ENCODE measurements around the gene BMAL1.
"Not testable (repeated sequence)": the region's sequence is repeated elsewhere in the genome, so short reads cannot be mapped to it uniquely, and the experiment has no call there.

The BMAL1 gene

DNA sequence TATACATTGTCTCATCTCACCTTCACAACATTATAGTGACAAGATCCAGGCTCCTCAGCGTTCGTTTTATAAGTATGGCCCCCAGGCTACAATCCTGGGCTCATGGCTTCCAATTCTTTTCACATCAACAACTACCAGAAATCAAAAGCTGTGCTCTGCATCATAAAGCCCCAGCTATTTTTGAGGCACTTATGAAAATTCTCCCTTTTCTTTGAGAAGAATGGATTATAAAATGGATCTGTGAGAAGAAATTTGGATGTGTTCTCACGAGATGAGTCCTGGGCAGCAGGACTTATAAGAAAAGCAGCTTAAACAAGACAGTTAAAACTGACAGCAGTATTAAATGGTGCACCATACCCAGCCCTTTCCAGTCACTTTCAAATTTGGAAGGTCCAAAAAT lies 105.2 kb downstream of the BMAL1 start:
- DNase-seq (ENCODE audit: low spot score), result no peak

DNA sequence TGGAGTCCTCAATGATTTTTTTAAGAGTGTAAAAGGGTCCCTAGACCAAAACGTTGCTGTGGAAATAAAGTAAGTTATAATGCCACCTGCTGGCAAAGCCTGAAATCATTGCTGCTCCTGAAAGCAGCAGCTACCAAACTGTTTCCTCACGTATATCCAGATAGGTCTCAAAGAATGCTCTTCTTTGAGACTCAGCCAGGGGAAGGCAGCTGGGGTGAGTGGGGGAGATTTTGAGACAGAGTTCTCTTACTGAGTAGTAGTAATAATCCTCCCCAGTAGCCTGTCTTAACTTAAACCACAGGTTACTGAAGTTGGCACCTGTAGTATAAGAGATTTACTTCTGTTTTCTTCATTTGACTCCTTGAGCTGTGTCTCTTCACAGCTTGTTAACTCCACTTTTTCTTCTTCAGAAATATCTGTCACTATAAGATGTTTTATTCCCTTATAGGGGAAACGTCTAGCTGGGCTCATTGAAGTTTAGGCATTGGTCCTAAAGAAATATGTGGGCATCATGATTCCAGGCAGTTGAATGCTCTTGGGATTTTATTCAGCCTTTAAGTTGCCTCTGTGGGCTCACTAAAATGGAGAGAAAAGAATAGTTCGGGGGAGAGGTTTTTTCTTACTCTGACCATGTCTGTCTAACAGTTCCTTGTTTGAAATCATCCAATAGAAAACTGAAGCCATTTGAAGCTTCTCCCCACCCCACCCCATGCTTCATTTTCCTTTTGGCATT lies 107.5 kb downstream of the BMAL1 start:
- peak; percentile 38 for DNase-seq (ENCODE audit: low spot score)

DNA sequence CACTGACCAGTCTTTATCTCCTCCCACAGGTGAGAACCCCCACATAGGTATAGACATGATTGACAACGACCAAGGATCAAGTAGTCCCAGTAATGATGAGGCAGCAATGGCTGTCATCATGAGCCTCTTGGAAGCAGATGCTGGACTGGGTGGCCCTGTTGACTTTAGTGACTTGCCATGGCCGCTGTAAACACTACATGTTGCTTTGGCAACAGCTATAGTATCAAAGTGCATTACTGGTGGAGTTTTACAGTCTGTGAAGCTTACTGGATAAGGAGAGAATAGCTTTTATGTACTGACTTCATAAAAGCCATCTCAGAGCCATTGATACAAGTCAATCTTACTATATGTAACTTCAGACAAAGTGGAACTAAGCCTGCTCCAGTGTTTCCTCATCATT lies 109.0 kb downstream of the BMAL1 start:
- no peak for DNase-seq (ENCODE audit: low spot score)

DNA sequence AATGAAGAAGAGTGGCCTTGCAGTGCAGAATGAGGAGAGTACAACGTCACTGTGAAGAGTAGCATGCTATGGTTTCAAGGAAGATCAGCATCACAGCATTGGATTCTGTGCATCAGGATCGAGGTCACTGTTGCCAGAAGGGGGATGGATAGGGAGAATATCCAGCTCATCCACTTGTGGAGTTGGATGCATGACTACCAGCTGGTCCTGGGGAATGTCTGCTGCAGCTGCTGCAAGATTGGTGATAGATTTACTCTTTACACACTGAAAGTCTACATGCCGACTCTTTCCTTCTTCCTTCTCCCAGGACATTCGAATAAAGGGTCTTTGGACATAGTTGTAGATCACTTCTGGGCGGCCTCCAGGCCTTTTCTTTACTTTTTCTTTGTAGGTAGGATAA lies 111.2 kb downstream of the BMAL1 start:
- no peak for DNase-seq (ENCODE audit: low spot score)

DNA sequence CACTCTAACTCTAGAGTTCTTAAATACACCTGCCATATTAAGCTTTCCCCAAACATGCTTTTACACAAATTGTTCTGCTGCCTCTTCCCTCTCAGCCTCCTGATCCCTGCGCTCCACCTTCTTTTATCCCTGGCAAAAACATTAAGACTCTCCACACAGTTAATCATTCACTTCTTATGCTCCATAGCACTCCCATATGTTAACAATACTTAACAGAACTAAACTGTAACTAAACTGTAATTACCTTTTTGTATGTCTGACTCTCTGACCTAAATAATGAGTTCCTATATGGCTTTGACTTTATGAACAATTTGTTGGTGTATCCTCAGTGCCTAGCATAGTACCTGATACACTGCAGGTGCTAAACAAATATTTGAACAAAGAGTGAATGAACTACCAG lies 113.6 kb downstream of the BMAL1 start:
- no peak for DNase-seq (ENCODE audit: low spot score)

DNA sequence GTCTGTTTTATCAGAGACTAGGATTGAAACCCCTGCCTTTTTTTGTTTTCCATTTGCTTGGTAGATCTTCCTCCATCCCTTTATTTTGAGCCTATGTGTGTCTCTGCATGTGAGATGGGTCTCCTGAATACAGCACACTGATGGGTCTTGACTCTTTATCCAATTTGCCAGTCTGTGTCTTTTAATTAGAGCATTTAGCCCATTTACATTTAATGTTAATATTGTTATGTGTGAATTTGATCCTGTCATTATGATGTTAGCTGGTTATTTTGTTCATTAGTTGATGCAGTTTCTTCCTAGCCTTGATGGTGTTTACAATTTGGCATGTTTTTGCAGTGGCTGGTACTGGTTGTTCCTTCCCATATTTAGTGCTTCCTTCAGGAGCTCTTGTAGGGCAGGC lies 120.7 kb downstream of the BMAL1 start:
- DNase-seq (ENCODE audit: low spot score), result not testable (repeated sequence)

DNA sequence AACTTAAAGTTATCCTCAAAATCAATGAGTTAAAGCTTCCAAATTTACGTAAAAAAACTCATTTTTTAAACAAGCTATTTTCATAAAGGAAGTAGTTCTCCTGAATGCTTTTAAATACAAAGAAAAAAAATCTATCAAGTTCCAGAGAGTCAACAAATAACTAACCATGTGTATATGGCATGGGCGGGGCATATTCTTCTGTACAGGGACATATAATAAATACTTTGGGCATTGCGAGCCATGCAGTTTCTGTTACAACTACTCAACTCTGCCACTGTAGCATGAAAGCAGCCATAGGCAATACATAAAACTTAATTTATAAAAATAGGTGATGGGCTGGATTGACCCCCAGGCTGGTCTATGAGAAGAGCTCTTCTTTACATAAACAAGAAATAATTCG lies 127.6 kb downstream of the BMAL1 start:
- no peak for DNase-seq (ENCODE audit: low spot score)

DNA sequence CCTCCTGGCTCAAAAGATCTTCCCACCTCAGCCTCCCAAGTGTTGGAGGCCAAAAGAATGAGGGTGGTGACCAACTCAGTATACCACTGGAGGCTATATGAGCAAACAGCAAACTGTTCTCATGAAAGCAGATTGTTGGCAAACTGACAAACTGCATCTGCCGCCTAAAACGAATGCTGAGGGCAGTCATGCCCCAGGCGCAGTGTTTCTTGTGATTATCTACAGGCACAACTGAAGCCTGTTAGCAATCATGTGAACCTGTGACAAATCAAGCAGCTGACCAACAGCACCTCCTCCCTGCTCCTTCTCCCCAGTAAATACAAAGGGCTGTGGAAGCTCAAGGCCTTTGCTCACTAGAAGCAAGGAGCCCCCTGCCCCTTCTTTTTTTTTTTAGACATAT lies 137.6 kb downstream of the BMAL1 start:
- no peak for DNase-seq (ENCODE audit: low spot score)

DNA sequence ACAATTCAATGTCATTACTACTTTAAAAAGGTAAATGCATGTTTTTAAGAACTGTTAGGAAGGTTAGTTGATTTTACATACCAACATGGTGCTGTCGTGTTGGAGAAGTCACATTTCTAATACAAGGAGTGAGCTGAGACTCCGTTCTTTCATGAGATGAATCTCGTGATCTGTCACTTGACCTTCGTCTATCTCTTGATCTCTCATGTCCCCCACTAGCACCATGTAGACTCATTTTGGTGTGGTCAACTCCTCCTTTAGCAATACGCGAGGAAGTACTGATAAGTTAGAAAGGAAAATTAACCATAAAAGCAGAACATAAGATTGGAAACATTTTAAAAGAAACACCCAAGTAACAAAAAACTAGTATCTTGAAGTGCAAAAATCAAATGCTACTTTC lies 144.0 kb downstream of the BMAL1 start:
- no peak for DNase-seq (ENCODE audit: low spot score)

DNA sequence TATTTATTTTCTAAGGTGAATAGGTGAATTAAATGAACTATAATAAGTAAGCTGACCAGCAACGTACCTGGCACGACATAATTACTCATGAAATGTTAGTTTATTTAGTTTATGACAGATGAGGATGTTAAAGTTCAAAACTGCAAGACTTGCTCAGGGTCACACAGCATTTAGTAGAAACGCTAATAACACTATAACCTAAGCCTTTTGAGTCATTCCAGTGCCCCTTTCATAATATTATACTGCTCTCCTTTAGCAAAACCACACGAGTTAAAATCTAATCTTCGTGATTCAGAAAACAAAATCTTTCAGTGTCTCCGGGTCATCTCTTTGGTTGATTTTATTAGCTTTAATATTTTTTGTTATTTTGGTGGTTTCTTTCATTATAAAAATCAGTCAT lies 145.8 kb downstream of the BMAL1 start:
- no peak for DNase-seq (ENCODE audit: low spot score)

DNA sequence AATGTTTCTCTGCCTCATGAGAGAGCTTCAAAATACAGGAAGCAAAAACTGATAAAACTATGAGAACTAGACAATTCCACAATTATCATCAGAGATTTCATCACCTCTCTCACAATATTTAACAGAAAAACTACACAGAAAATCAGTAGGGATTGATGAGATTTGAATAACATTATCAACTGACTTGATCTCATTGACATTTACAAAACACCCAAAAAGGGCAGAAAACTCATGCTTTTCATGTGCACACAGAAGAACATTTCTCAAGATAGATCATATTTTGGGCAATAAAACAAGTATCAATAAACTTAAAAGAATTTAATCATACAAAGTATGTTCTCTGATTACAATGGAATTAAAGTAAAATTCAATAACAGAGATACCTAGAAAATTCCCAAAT lies 149.8 kb downstream of the BMAL1 start:
- DNase-seq (ENCODE audit: low spot score), result no peak

DNA sequence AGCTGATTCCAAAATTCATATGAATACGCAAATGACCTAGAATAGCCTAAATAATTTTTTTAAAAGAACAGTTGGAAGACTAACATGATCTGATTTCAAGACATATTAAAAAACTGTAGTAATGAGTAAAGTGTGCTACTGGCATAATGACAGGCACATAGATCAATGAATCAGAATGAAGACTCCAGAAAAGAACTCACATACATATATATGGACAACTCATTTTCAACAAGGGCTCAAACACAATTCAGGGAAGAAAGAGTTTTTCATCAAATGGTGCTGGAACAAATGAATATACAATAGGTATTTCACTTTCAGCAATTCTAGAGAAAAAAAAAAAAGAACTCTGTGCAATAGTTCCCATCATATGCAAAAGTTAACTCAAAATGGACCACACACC lies 151.7 kb downstream of the BMAL1 start:
- DNase-seq (ENCODE audit: low spot score), result no peak

DNA sequence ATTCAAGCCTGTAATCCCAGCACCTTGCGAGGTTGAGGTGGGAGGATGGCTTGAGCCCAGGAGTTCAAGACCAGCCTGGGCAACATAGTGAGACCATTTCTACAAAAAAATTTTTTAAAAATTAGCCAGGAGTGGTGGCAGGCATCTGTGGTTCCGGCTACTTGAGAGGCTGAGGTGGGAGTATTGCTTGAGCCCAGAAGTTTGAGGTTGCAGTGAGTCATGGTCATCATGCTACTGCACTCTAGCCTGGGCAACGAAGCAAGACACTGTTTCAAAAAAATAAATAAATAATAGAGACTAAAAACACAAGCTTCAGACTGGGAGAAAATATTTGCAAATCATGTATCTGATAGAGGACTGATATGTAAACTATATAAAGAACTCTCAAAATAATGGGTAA lies 152.2 kb downstream of the BMAL1 start:
- DNase-seq (ENCODE audit: low spot score), result no peak

DNA sequence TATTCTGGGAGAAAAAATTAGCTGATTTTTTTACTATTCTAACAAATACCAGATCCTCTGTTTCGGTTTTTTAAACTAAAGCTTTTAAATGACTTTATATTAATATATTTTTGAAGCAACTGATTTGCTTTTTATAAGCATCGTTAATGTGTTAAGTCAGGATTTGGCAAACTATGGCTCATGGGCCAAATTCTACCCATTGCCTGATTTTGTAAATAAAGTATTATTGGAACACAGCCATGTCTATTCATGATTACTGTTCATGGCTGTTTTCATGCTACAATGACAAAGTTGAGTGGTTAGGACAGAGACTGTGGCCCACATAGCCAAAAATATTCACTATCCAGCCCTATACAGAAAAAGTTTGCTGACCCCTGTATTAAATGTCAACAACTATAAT lies 155.8 kb downstream of the BMAL1 start:
- DNase-seq (ENCODE audit: low spot score), result no peak

DNA sequence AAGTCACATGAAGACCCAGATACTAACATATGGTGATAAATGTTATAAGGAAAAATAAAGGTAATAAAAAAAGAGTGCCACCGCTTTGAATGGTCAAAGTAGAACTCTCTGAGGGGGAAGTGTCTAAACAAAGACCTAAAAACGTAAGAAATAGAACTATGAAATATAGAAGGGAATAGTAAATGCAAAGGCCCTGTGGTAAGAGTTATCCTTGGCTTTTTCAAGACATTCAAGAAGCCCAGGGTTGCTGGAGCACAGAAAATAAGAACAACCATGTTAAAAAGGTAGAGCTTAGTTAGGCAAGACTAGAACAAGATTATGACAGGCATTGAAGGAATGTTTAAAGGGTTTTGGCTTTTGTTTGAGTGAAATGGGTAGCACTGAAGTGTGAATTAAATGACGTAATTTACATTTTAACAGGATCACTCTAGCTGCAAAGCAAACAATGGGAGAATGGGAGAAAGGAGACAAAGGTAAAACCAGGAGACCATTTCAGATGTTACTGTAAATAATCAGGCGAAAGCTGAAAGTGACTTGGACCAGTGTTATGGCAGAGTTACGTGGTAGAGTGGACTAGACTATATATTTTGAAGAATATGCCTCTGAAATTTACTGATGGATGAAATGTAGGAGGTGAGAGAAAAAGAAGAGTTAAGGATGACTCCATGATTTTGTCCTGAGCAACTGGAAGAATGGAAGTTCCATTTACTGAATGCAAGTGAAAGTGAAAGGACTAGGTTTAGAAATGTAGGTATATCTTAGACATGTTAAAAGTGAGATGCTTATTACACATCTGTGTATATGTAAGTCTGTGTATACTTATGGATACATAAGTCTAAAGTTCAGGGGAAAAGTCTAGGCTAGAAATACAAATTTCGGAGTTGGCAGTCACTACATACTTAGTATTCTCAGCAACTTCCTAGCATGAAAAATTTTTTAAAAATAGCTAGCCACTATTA lies 156.9 kb downstream of the BMAL1 start:
- DNase-seq (ENCODE audit: low spot score), result no peak

DNA sequence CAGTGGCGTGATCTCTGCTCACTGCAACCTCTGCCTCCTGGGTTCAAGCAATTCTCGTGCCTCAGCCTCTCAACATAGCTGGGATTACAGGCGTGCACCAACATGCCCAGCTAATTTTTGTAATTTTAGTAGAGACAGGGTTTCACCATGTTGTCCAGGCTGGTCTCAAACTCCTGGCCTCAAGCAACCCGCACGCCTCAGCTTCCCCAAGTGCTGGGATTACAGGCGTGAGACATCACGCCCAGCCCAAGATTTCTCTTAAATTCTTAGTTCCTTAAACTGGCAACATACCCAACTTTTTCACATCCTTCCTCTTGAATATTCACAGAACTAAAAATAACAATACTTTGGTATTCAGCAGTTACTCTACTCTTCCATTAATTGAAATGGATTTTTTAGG lies 159.2 kb downstream of the BMAL1 start:
- DNase-seq (ENCODE audit: low spot score), result not testable (repeated sequence)
